GM12878 (cell line): ENCODE data around the gene PLP2. TPM values are rescaled to one million over a fixed set of nuclear protein-coding genes. Genes with fewer than 3 reads are reported as not detected.

Experiments
- CBFB ChIP-seq: IDR thresholded peaks from 2 replicates; pipeline ENCODE4 v1.6.1; 2016; ENCODE audit warnings: antibody characterized with exemption, low read depth
- CEBPZ ChIP-seq: fragments of 150-350 bp; IDR thresholded peaks from 2 replicates; pipeline ENCODE4 v1.6.1; 2016; ENCODE audit warnings: low read depth, low read length
- E2F8 ChIP-seq: fragments of 450-650 bp; IDR thresholded peaks from 2 replicates; pipeline ENCODE4 v1.6.1; 2018; ENCODE audit warnings: mild to moderate bottlenecking, low read depth, moderate library complexity; ENCODE audit not compliant: partially characterized antibody
- E4F1 ChIP-seq: fragments of 450-650 bp; IDR thresholded peaks from 2 replicates; pipeline ENCODE4 v1.6.1; 2018; ENCODE audit warnings: borderline replicate concordance, mild to moderate bottlenecking; ENCODE audit not compliant: partially characterized antibody
- IKZF1 ChIP-seq: fragments of 450-650 bp; conservative IDR thresholded peaks from 2 replicates; pipeline ENCODE4 v1.6.1; 2017; ENCODE audit warnings: antibody characterized with exemption, mild to moderate bottlenecking
- IRF3 ChIP-seq: fragments of 450-650 bp; IDR thresholded peaks from 2 replicates; pipeline ENCODE4 v1.6.1; 2014; ENCODE audit warnings: mild to moderate bottlenecking
- LARP7 ChIP-seq: fragments of 450-650 bp; IDR thresholded peaks from 2 replicates; pipeline ENCODE4 v1.6.1; 2017; ENCODE audit warnings: mild to moderate bottlenecking
- MEF2A ChIP-seq: IDR thresholded peaks from 2 replicates; pipeline ENCODE4 v1.6.1; 2011; ENCODE audit warnings: low read depth, mild to moderate bottlenecking, low read length, moderate library complexity; ENCODE audit not compliant: insufficient read depth
- NFYB ChIP-seq: IDR thresholded peaks from 2 replicates; pipeline ENCODE4 v1.6.1; 2011; ENCODE audit warnings: low read depth, mild to moderate bottlenecking, low read length, improper control_type of control experiment, moderate library complexity; ENCODE audit not compliant: insufficient read depth
- NR2C2 ChIP-seq: IDR thresholded peaks from 2 replicates; pipeline ENCODE4 v1.6.1; 2011; ENCODE audit warnings: borderline replicate concordance, low read depth; ENCODE audit not compliant: control insufficient read depth, insufficient read length
- NRF1 ChIP-seq: conservative IDR thresholded peaks from 2 replicates; pipeline ENCODE4 v1.6.1; 2011; ENCODE audit warnings: mild to moderate bottlenecking, low read depth, low read length, improper control_type of control experiment
- PKNOX1 ChIP-seq: fragments of 450-650 bp; IDR thresholded peaks from 2 replicates; pipeline ENCODE4 v1.6.1; 2016; ENCODE audit warnings: mild to moderate bottlenecking
- RCOR1 ChIP-seq: conservative IDR thresholded peaks from 2 replicates; pipeline ENCODE4 v1.6.1; 2012; ENCODE audit warnings: low read depth, low read length, improper control_type of control experiment
- RFX5 ChIP-seq: IDR thresholded peaks from 2 replicates; pipeline ENCODE4 v1.6.1; 2011; ENCODE audit warnings: low read depth, low read length, improper control_type of control experiment
- SMAD5 ChIP-seq: IDR thresholded peaks from 2 replicates; pipeline ENCODE4 v1.6.1; 2016; ENCODE audit warnings: antibody characterized with exemption, low read depth
- ZNF207 ChIP-seq: fragments of 450-650 bp; IDR thresholded peaks from 2 replicates; pipeline ENCODE4 v1.6.1; 2014; ENCODE audit warnings: antibody characterized with exemption, mild to moderate bottlenecking, borderline replicate concordance
- polyA plus RNA-seq, 11 experiments: library from polyadenylated mRNA; depleted of rRNA in 4 of 11; unstranded in 6 of 11; stranded (reverse) in 5 of 11; fragments of >200 nt; fragmentation: Nextera tagmentation in 4 of 11; fragmentation: Illumina TruSeq in 1 of 11; extraction: Ambion mirVana in 4 of 11; extraction: Trizol in 1 of 11; gene quantifications; 1 replicate in 1 of 11; 2 replicates in 10 of 11; pipeline versions ENCODE4 v1.2.1 to v1.2.3, GENCODE V29; 2011 to 2016; ENCODE audit warnings: inconsistent platforms in 2 of 11, missing spikeins in 2 of 11, low read depth in 1 of 11
- total RNA-seq, 4 experiments: library from RNA; depleted of rRNA in 3 of 4; stranded (reverse); fragments of >200 nt in 3 of 4; fragmentation: Illumina TruSeq in 1 of 4; extraction: Trizol in 1 of 4; gene quantifications; 2 replicates each; pipeline versions ENCODE4 v1.2.1 to v1.2.3, GENCODE V29; 2013 to 2021

The PLP2 gene
- total and polyA plus RNA-seq, 10 of the 15 experiments (the other 5 are each of a cell fraction or from before 2014, with no cell fraction given) = 56.6 to 177 (median 99.3) TPM

GRCh38 chrX:49199906-49200771 is 28.4 kb downstream of the PLP2 start, which contains the start of gene SYP (continued):
- TF ChIP-seq LARP7 (peak; percentile 74; the same call in 1 of the 2 replicates), E4F1 (no peak), CBFB (no peak), RCOR1 (0 out of 2 replicates have a peak, but pooled peaks have one; percentile 79), MEF2A (no peak), IKZF1 (peak; percentile 79), ZNF207 (peak; percentile 67; the same call in 1 of the 2 replicates), IRF3 (peak; percentile 11; the same call in 1 of the 2 replicates), NFYB (no peak), NR2C2 (no peak), NRF1 (peak; percentile 61), SMAD5 (peak; percentile 54; the same call in 1 of the 2 replicates), PKNOX1 (no peak), E2F8 (no peak), RFX5 (no peak), CEBPZ (no peak)
